NCI-H460 (cell line): ENCODE results near the gene TUBA1A. TPM values are rescaled to one million over a fixed set of nuclear protein-coding genes. Genes with fewer than 3 reads are reported as not detected.
"Not testable (repeated sequence)": the region's sequence is repeated elsewhere in the genome, so short reads cannot be mapped to it uniquely, and the experiment has no call there.

Source experiments
- DNase-seq: peaks from one replicate; pipeline ENCODE4 v3.0.0-alpha.2; 2016; ENCODE audit warnings: low read depth; ENCODE audit errors: extremely low read depth
- small RNA-seq, 2 experiments: library from RNA; depleted of rRNA; stranded (forward); fragments of <200 nt; gene quantifications; one replicate each; pipeline ENCODE3, GENCODE V24; 2014
- total RNA-seq: library from RNA; depleted of rRNA; stranded (reverse); fragments of >200 nt; shearing (Covaris generic); gene quantifications from 2 replicates; pipeline ENCODE4 v1.2.3, GENCODE V29; 2014; rRNA removed

TUBA1A gene
- total RNA-seq, 1 experiment from 2014 or later: 216 TPM

- no peak for DNase-seq
Measured at GRCh38 chr12:49161092-49161795, 27.6 kb downstream of the TUBA1A start.

DNA sequence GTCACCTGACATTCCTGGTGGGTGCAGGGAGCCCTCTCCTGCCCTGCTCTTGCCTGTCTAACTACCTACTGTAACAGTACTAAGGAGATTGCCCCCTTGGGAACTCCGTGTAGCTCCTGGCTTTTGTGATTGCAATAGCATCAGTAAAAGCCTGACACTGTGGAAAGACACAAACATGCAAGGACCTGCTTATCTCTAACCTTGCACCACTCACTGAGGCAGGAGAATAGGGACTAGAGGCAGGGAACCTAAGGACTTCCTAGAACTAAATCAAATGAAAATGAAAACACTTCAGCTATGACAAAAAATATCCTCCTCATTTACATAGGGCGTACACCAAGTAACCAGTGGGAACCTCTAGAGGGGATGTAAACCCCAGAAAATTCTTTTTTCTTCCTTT lies 28.5 kb downstream of the TUBA1A start:
- no peak for DNase-seq

GRCh38 chr12:49154221-49154620 lies 34.7 kb downstream of the TUBA1A start:
- DNase-seq: no peak

DNA sequence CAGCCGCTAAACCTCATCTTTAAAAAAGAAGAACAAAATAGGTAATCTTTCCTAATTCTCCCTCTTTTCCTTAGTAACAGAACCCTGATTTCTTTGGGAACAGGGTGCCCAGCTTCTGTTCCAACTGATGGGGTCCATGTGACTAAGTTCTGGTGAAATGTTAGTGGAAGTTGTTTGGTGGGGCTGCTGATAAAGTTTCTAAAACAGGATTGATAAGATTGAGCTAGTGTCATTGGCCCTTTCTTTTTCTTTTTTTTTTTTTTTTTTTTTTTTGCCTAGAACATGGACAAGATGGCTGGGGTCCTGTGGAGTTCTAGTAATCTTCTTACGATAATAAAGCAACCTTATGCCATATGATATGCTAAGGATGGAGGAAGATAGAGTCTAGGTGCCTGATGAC lies 41.5 kb downstream of the TUBA1A start:
- no peak for DNase-seq

DNA sequence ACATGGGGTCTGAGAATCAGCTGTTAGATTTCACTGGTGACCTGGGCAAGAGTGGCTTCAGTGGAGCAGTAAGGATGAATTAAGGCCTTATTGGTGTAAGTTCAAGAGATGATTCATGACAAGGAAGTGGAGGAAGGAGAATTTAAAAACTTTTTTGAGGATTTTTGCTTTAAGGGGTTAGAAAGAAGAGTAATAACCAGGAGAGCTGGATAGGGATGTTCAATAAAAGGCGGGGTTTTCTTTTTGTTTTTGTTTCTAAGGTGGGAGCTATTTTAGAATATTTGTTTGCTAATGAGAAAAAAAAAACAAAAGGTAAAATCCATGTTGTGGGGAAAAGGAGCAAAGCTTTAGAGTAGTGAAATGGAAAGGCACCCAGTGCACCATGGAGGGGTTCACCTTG lies 42.5 kb downstream of the TUBA1A start:
- no peak for DNase-seq

DNA sequence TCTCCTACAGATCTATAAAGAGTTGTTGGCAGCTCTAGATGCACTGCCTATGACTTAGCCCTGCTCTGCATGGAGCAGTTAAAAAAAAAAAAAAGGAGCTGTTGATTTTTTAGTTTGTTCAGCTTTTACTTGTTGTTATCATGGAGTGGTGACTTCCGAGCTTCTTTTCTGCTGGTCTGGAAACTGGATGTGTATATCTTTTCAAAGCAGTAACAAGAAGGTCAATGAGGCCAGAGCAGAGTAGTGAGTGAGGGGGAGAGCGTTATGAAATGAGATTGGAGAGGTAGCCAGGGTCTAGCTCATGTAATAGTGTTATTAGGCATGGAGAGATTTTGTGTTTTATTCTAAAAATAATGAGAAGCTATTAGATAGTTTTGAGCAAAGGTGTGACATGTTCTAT lies 44.5 kb downstream of the TUBA1A start:
- no peak for DNase-seq

DNA sequence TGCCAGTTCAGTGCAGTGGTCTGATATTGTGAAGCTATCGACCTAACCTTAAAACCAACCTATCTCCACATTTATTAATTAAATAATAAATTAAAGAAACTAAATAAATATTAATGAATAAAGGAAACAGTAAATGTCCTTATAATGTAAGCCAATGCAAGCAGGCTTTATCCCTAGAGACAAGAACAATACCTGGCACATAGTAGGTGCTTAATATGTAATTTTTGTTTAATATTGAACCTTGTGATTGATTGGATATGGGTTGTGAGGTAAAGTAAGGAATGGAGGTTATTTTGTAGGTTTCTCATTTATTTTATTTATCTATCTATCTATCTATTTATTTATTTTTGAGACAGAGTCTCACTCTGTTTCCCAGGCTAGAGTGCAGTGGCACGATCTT lies 49.9 kb downstream of the TUBA1A start:
- no peak for DNase-seq

DNA sequence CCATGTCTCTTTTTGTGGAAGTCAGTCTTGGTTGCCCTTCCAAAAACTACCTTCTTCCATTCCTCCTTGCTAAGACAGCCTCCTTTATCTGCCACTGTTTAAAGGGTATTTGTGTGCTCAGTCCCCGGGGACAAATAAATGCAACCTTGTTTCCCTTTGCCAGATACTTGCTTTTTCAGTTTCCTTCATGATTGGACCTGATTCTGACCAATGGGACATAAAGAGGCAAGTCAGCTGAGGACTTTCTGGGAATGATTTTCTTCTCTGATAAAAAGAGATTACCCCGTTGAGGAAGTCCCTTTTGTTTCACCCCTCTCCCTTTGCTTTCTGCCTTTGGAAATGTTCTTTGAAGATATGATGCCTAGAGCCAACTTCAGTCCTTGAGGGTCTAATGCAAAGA lies 50.3 kb downstream of the TUBA1A start:
- DNase-seq: no peak

DNA sequence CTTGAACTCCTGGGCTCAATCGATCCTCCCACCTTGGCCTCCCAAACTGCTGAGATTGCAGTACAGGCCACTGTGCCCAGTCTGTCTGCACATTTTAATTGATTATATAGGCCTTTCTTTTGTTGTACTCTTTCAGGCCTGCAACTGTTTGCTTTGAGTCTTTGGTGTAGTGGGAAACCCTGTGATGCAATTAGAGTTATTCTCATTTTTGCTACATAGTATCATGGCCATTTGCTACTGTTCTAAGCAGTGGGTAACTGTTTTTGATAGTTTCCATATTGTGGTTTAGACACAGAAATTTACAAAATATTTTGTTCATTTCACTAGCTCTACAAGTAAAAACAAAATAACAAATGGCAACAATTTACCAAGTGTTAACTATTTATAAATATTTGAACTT lies 51.4 kb downstream of the TUBA1A start:
- no peak for DNase-seq

DNA sequence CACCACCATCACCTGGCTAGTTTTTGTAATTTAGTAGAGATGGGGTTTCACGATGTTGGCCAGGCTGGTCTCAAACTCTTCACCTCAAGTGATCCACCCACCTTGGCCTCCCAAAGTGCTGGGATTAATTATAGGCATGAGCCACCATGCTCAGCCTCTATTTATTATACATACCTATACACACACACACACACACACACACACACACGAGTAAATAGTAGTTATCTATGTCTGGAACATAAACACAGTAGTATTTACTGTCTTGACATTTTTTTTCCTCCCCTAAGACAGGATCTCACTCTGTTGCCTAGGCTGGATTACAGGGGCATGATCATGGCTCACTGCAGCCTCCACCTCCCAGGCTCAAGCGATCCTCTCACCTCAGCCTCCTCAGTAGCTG lies 51.9 kb downstream of the TUBA1A start:
- DNase-seq: not testable (repeated sequence)

Small RNA genes within 50 kb of the gene (small RNA-seq; reads per million reads assigned to genes)
- 0 reads per million in 2 experiments for gene RF00017

Other genes with a start within 250 kb of the TUBA1A start
- gene ARF3, start 231.6 kb downstream of the TUBA1A start, total RNA-seq: 45.5 and 50.8 TPM in 2 replicates
- 3.9 and 4.5 TPM in 2 replicates for gene WNT10B, start 217.3 kb downstream of the TUBA1A start, total RNA-seq
- not detected in 2 replicates for gene WNT1, start 210.8 kb downstream of the TUBA1A start, total RNA-seq
- 0.40 and 0.50 TPM in 2 replicates for gene DDN, start 189.7 kb downstream of the TUBA1A start, total RNA-seq
- 90.7 and 92.8 TPM in 2 replicates for gene PRKAG1, start 170.3 kb downstream of the TUBA1A start, total RNA-seq
- gene KMT2D, start 128.3 kb downstream of the TUBA1A start, total RNA-seq: 19.1 and 21.0 TPM in 2 replicates
- 3.6 and 5.1 TPM in 2 replicates for gene RHEBL1, start 119.1 kb downstream of the TUBA1A start, total RNA-seq
- gene DHH, start 94.3 kb downstream of the TUBA1A start, total RNA-seq: 0.07 TPM in 1 of 2 replicates, not detected in the other
- 34.0 and 35.6 TPM in 2 replicates for gene LMBR1L, start 78.2 kb downstream of the TUBA1A start, total RNA-seq
- gene TUBA1B, start 57.7 kb downstream of the TUBA1A start, total RNA-seq: 1,553 and 1,790 TPM in 2 replicates
- gene TUBA1C, start 76.0 kb upstream of the TUBA1A start, total RNA-seq: 618 and 693 TPM in 2 replicates
- gene PRPH, start 106.1 kb upstream of the TUBA1A start, total RNA-seq: 1.7 and 3.4 TPM in 2 replicates
- gene TROAP, start 134.2 kb upstream of the TUBA1A start, total RNA-seq: 35.2 and 50.5 TPM in 2 replicates
- gene C1QL4, start 148.1 kb upstream of the TUBA1A start, total RNA-seq: 0.50 and 0.55 TPM in 2 replicates
- 1.7 and 2.2 TPM in 2 replicates for gene DNAJC22, start 157.8 kb upstream of the TUBA1A start, total RNA-seq
- 29.3 and 30.4 TPM in 2 replicates for gene SPATS2, start 178.4 kb upstream of the TUBA1A start, total RNA-seq